Urinary bladder (tissue), 4 donors: ENCODE data around the gene PDE1A. TPM values are rescaled to one million over a fixed set of nuclear protein-coding genes. Genes with fewer than 3 reads are reported as not detected.
"Not testable (repeated sequence)": the region's sequence is repeated elsewhere in the genome, so short reads cannot be mapped to it uniquely, and the experiment has no call there.

Experiments used
- DNase-seq: peaks from one replicate; pipeline ENCODE4 v3.0.0-alpha.2; 2015; ENCODE audit errors: extremely low spot score
- H3K27ac ChIP-seq: one replicate; pipeline ENCODE4 v1.5.1; 2013; ENCODE audit warnings: low read depth, mild to moderate bottlenecking, moderate library complexity
- H3K36me3 ChIP-seq: one replicate; pipeline ENCODE4 v1.6.1; 2013; ENCODE audit warnings: mild to moderate bottlenecking, moderate library complexity; ENCODE audit not compliant: insufficient read depth
- H3K4me1 ChIP-seq: one replicate; pipeline ENCODE4 v1.6.1; 2013; ENCODE audit warnings: mild to moderate bottlenecking, moderate library complexity; ENCODE audit not compliant: insufficient read depth
- H3K4me3 ChIP-seq: one replicate; pipeline ENCODE4 v1.5.1; 2013; ENCODE audit warnings: low read depth, low read length
- WGBS: extraction: QIAGEN DNeasy Blood & Tissue Kit; methylation state at CpG from one replicate; pipeline ENCODE4 v1.1.7; 2013; 5-methylcytosine and 5-hydroxymethylcytosine counted together
- polyA plus RNA-seq: library from polyadenylated mRNA; stranded (reverse); fragments of 200-250 nt; gene quantifications from one replicate; pipeline ENCODE4 v1.2.3, GENCODE V29; 2013
- total RNA-seq: library from RNA; depleted of rRNA; stranded (reverse); fragments of >200 nt; gene quantifications from one replicate; pipeline ENCODE4 v1.2.3, GENCODE V29; 2014
- donor health status: healthy with polysubstance abuse.
- donor health status: healthy.

The PDE1A gene
- total and polyA plus RNA-seq, 2 donors: 17.1 to 49.9 TPM

DNA sequence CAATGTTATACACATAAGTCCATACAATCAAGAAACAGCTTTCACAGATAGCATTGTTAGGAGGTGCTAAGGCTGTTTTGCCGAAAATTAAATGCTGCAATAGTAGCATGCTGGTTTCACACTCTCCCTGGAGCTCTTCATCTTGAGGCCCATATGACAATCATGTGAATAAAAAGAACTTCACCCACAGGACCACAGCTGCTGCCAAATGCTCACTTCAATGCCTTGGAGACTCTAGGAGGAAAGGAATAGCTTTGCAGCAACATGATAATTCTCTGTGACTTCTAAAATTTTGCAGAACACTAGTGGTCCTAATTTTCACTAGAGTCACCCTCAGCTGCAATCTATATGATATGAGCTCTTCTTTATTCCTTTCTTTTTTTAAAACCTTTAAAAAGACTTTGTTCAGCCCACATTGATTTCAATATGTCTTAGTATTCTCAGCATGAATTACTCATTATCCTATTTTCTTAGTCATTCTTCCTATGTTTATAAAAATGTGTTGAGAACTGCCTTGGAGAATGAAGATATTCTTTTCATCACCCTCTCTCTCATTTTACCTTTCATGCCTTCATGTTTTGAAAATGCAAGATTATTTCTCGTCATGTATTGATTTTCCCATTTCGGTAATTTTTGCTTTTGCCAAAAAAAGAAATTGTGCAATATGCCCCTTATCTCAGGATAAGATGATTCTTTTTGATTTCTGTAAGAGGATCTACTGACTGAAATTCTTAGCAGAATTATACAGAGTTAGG, 108.2 kb downstream of the PDE1A start:
- Histone ChIP-seq H3K27ac (no peak overlapping the region), H3K36me3 (no peaks in the 10 kb centered on the region), H3K4me1 (no peaks in the 10 kb centered on the region), H3K4me3 (no peak overlapping the region)
- 82% methylated on average over 3 of the region's 3 CpGs for WGBS
- no peak for DNase-seq

DNA sequence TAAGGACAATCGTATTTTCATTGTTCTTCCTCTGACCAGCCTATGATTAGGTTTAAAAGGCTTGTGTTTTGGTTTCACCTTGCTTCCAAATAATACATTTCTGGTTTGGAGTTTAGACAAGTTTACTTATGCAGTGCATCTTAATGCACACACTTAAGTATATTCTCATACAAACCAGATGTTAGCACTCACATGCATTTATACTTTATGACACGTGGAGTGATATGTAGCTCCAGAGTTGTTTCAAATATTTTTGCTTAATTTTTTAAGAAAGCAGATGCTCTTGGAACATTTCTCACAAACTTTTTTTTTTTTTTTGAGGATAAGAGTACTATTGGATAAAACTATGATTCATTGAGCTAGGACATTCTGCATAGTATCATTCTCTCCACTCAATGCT, 109.9 kb downstream of the PDE1A start:
- no peak for DNase-seq
- Histone ChIP-seq H3K36me3 (no peaks in the 10 kb centered on the region), H3K4me3 (no peak overlapping the region), H3K27ac (no peak overlapping the region), H3K4me1 (no peaks in the 10 kb centered on the region)
- 64% methylated on average over 2 of the region's 2 CpGs for WGBS

DNA sequence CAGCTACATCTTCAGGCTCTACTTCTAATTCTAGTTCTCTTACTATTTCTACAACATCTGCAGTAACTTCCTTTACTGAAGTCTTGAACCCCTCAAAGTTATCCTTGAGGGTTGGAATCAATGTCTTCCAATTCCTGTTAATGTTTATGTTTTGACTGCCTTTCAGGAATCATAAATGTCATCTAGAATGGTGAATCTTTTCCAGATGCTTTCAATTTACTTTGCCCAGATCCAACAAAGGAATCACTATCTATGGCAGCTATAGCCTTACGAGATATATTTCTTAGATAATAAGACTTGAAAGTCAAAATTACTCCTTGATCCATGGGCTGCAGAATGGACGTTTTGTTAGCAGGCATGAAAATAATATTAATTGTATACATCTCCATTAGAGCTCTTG, 123.9 kb downstream of the PDE1A start:
- DNase-seq: no peak
- no peaks in the 10 kb centered on the region for H3K4me1 ChIP-seq
- no peak overlapping the region for H3K27ac ChIP-seq
- H3K36me3 ChIP-seq: no peaks in the 10 kb centered on the region
- 61% methylated on average over 2 of the region's 2 CpGs for WGBS
- H3K4me3 ChIP-seq: no peak overlapping the region

DNA sequence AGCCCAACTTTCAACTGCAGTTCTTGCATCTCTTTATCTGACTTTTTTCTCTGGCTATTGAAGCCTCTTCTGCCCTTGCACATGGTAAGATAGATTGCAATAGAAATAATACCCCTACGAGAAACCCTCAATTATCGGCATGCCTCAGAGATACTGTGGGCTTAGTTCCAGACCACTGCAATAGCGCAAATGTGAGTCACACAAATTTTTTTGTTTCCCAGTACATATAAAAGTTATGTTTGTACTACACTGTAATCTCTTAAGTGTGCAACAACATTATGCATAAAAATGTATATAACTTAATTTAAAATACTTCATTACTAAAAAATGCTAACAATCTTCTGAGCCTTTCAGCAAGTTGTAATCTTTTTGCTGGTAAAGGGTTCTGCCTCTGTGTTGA, 124.7 kb downstream of the PDE1A start:
- no peaks in the 10 kb centered on the region for H3K36me3 ChIP-seq
- no peak for DNase-seq
- WGBS: 69% methylated on average over 3 of the region's 3 CpGs
- no peak overlapping the region for H3K27ac ChIP-seq
- no peak overlapping the region for H3K4me3 ChIP-seq
- H3K4me1 ChIP-seq: no peaks in the 10 kb centered on the region

DNA sequence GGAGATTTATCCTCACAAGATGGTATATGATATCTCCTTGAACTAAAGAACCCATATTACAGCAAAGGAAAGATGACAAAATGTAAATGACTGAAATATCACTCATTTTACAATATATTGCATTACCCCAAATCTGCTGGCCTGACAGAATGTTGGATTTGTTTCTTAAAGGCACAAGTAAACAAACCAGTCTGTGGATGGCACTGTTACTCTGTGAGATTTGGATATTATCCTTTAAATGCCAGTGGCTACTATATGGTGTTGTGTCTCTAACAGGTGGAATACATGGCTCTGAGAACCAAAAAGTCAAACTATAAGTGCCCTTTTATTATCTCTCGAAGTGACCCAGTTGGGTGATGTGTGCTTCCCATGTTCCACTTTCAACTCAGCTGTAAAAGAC, 125.7 kb downstream of the PDE1A start:
- WGBS: 88% methylated on average over 1 of the region's 1 CpG
- no peaks in the 10 kb centered on the region for H3K36me3 ChIP-seq

DNA sequence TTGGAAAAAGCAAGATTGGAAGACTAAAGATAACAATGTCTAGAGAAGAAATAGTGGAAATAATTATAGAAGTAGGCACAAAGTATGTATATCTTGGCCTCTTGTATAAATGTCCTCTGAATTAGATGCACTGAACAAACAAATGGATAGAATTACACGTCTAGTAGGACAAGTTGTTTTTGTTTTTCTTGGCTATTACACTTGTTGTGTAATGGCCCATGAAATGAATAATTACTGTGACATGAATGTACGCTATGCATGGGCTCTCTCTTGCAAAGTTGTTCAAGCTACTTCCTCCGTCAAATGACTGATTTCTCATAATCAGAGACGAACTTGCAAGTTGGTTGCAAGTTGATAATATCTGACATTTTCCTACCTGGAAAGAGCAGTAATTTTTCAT, 126.2 kb downstream of the PDE1A start:
- H3K4me1 ChIP-seq: no peaks in the 10 kb centered on the region
- no peak overlapping the region for H3K4me3 ChIP-seq
- WGBS: 87% methylated on average over 4 of the region's 4 CpGs
- DNase-seq: no peak
- H3K36me3 ChIP-seq: no peaks in the 10 kb centered on the region
- no peak overlapping the region for H3K27ac ChIP-seq

More for the DNA sequence above, 125.7 kb downstream of the PDE1A start:
- H3K4me1 ChIP-seq: no peaks in the 10 kb centered on the region
- H3K27ac ChIP-seq: no peak overlapping the region
- no peak overlapping the region for H3K4me3 ChIP-seq
- DNase-seq: no peak

DNA sequence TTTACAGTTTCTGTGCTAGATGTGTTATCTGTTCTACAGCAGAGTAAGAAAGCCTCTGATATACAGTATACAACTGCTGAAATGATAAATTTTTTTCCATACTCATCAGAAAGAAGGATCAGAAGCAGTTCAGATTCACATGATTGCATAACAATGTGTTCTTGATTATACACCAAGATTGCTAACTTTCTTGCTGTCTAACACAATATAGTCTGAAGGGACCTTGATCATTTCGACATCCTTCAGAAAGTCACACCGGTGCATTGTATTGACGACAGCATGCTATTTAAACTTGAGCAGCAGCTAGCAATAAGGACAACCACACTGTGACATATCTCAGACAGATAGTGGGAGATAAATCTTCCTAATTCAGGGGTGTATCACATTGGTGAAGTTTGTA, 127.2 kb downstream of the PDE1A start:
- Histone ChIP-seq H3K36me3 (no peaks in the 10 kb centered on the region), H3K4me1 (no peaks in the 10 kb centered on the region), H3K4me3 (no peak overlapping the region), H3K27ac (no peak overlapping the region)
- DNase-seq: no peak
- 97% methylated on average over 3 of the region's 3 CpGs for WGBS

DNA sequence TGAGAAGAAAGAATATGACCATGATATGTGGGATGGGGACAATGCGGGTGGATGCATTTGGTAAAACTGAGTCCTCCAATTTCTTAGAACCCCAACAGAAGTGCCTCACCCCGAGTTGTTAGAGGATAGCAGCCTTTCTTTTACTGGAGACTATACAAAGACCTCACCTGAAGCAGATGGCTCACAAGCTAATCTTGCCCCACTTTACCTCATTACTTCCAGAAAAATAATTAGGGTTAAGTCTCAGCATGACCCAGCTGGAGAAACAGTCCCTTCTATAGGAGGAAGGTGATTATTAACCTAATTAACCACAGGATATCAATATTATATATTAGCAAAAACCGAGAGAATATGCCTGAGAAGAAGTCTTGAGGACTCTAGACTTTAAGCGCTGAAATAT, 128.4 kb downstream of the PDE1A start:
- Histone ChIP-seq H3K36me3 (no peaks in the 10 kb centered on the region), H3K4me3 (no peak overlapping the region), H3K4me1 (no peaks in the 10 kb centered on the region), H3K27ac (no peak overlapping the region)
- DNase-seq: no peak
- 88% methylated on average over 4 of the region's 4 CpGs for WGBS

DNA sequence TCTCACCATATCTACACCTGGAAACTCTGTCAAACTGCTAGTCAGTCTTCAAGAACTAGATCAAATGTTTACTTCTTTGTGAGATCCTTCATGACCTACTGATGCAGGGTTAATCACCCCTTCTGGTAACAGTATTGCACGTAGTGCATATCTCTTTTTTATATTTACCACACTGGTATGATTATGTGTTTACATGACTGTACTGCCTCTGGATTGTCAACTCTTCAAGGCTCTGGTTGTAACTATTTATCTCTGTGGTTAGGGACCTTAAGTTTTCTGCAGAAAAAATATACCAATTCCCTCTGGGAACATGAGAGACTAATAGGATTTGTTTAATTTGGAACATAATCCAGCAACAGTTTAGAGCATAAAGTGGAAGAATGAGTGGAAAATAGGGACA, 135.5 kb downstream of the PDE1A start:
- WGBS: 49% methylated on average over 1 of the region's 1 CpG
- Histone ChIP-seq H3K36me3 (no peaks in the 10 kb centered on the region), H3K4me3 (no peak overlapping the region), H3K4me1 (no peaks in the 10 kb centered on the region), H3K27ac (no peak overlapping the region)
- no peak for DNase-seq

DNA sequence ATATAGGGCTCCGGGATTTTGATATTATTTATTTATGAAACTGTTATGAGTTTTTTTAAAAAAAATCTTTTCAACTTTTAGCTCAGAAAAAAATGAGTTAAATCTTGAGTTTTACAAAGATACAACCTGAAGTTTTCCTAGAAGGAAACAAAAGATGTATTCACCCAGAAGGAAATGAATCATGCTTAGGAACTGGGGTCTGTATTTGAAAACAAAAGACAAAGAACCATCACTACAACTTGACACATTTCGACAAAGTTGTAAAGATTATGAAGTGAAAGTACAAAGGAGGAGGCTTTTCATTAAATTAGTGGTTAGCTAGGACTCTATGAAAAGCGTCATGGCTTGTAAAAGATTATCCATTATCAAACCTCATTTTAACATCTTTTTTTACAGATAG, 143.3 kb downstream of the PDE1A start:
- Histone ChIP-seq H3K27ac (no peak overlapping the region), H3K4me3 (no peak overlapping the region), H3K36me3 (no peaks in the 10 kb centered on the region), H3K4me1 (no peaks in the 10 kb centered on the region)
- no peak for DNase-seq
- WGBS: 86% methylated on average over 3 of the region's 3 CpGs

DNA sequence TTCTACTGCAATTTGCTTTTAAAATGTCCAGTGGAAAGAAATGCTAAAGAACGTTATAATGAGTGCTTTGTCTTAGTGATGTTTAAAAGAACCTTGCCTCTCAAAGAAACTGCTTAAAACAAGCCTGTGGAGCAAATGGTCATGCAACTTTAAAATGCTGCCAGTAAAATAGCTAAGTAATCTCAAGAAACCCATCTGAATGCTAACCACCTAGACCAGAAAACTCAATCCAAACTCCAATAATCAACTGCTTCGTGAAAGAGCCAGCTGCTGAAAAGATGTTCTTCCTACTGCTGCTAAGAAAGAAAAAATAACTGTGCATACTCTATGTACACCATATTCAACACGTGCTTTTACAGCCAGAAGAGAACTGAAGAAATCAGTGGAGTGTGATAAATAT, 145.6 kb downstream of the PDE1A start:
- 63% methylated on average over 3 of the region's 3 CpGs for WGBS
- H3K4me1 ChIP-seq: no peaks in the 10 kb centered on the region
- H3K36me3 ChIP-seq: no peaks in the 10 kb centered on the region
- no peak overlapping the region for H3K27ac ChIP-seq
- DNase-seq: no peak
- H3K4me3 ChIP-seq: no peak overlapping the region

DNA sequence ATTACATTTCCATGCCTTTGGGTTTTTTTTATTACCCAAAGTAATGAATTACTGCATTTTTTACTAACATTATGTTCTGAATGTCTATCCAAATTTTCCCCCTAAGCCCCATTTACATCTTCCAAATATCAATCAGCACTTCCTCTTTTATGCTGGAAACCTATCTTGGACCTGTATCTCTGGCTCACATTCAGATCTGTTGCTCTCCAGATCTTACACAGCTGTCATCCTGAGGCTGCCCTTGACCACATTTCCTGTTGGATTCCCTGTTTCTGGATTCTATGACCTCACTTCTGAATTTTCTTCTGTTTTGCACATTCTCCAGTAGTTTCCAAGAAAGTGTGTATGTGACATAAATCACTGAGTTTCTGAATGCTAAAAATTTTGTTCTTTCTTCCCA, 146.7 kb downstream of the PDE1A start:
- no peak overlapping the region for H3K4me3 ChIP-seq
- H3K36me3 ChIP-seq: no peaks in the 10 kb centered on the region
- H3K27ac ChIP-seq: no peak overlapping the region
- no peak for DNase-seq
- no peaks in the 10 kb centered on the region for H3K4me1 ChIP-seq

DNA sequence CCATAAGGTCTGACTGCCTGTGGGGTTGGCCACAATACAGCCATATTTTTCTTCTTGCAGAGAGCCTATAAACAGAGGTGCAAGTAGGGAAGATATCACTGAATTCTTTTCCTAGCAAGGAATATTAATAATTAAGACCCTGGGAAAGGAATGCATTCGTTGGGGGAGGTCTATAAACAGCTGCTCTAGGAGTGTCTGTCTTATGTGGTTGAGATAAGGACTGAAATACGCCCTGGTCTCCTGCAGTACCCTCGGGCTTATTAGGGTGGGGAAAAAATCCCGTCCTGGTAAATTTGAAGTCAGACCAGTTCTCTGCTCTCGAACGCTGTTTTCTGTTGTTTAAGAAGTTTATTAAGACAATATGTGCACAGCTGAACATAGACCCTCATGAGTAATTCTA, 150.2 kb downstream of the PDE1A start:
- WGBS: 88% methylated on average over 6 of the region's 6 CpGs
- DNase-seq, H3K4me3 ChIP-seq, H3K27ac ChIP-seq, H3K36me3 ChIP-seq, H3K4me1 ChIP-seq: not testable (repeated sequence)

DNA sequence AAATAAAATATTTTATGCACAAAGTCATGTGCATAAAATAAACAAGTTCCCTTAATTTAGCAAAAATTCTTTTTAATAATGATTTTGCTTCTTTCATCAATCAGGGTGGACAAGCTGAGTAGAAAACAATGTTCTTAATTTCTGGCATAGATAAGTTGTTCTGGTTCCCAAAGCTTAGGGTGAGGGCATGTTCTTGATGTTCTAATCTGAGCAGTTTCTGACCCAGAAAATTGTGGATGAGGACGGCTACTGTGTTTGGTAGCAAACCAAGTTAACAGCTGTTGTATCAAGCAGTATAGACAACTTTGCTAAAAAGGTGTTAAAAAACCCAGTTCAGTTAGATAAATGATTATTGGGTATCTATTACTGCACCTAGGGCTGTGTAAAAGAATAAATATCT, 158.9 kb downstream of the PDE1A start:
- H3K4me3 ChIP-seq: no peak overlapping the region
- H3K4me1 ChIP-seq: no peaks in the 10 kb centered on the region
- no peak for DNase-seq
- H3K27ac ChIP-seq: no peak overlapping the region
- WGBS: 73% methylated on average over 1 of the region's 1 CpG
- H3K36me3 ChIP-seq: no peaks in the 10 kb centered on the region

DNA sequence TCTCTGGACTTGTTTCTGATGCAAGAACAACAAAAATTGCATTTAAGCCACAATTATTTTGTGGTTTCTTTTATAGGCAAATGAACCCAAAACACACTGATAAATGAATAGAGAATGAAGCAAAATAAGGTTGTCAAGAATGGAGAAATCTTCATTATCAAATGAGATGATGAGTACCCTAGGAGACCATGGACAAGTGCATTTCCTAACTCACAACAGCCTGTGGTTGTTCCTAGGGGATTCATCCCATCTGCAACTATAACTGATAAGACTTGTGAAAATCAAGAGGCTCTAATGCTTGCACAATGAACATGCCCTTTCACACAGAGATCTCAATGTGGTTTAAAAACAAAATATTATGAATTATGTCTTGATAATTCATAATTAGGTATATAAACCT, 159.9 kb downstream of the PDE1A start:
- DNase-seq: no peak
- H3K4me1 ChIP-seq: no peaks in the 10 kb centered on the region
- no peaks in the 10 kb centered on the region for H3K36me3 ChIP-seq
- no peak overlapping the region for H3K4me3 ChIP-seq
- H3K27ac ChIP-seq: no peak overlapping the region
